Tibial artery (tissue), 4 donors: ENCODE results near the gene JMJD1C.
A peak's percentile ranks its signal among the peaks of the same experiment; 100 is the strongest.

Source experiments
- DNase-seq, 2 donors: peaks; one replicate each; pipeline ENCODE4 v3.0.0-alpha.2; 2019
- H3K27ac ChIP-seq, 2 donors: fragments of 200-600 bp; sonication (generic) in 1 of 2; 1 replicate in 1 of 2; 2 replicates in 1 of 2; pipeline ENCODE4 v1.5.1; 2018 to 2019; ENCODE audit warnings: mild to moderate bottlenecking in 1 of 2
- H3K27me3 ChIP-seq, 2 donors: fragments of 200-600 bp; sonication (generic) in 1 of 2; one replicate each; pipeline versions ENCODE4 v1.5.1 to v1.6.0; 2016 to 2019
- H3K36me3 ChIP-seq, 3 donors: fragments of 200-600 bp; sonication (generic) in 2 of 3; one replicate each; pipeline ENCODE4 v1.5.1; 2016 to 2019; ENCODE audit warnings: mild to moderate bottlenecking in 2 of 3
- H3K4me1 ChIP-seq, 4 donors: fragments of 200-600 bp; sonication (generic) in 2 of 4; 1 replicate in 3 of 4; 2 replicates in 1 of 4; pipeline ENCODE4 v1.5.1; 2016 to 2019
- H3K4me3 ChIP-seq, 2 donors: fragments of 200-600 bp; sonication (generic) in 1 of 2; 1 replicate in 1 of 2; 2 replicates in 1 of 2; pipeline ENCODE4 v1.5.1; 2018 to 2019; ENCODE audit warnings: mild to moderate bottlenecking in 2 of 2
- H3K9me3 ChIP-seq, 3 donors: fragments of 200-600 bp; sonication (generic) in 1 of 3; one replicate each; pipeline ENCODE4 v1.5.1; 2016 to 2019
- intact Hi-C: fragments of 100-400 bp; cut with DNase I; formaldehyde crosslinking; loops from one replicate; pipeline ENCODE4 v1.15.0; 2023; ENCODE audit warnings: low total_unique reads
- TF ChIP-seq, protein P1 (sequence below), 2 experiments: fragments of 200-600 bp in 1 of 2; fragments of 450-650 bp in 1 of 2; IDR thresholded peaks; one replicate each; pipeline ENCODE4 v1.5.1; 2017 to 2019; ENCODE audit warnings: antibody characterized with exemption in 2 of 2, mild to moderate bottlenecking in 1 of 2, moderate library complexity in 1 of 2

The JMJD1C gene

DNA sequence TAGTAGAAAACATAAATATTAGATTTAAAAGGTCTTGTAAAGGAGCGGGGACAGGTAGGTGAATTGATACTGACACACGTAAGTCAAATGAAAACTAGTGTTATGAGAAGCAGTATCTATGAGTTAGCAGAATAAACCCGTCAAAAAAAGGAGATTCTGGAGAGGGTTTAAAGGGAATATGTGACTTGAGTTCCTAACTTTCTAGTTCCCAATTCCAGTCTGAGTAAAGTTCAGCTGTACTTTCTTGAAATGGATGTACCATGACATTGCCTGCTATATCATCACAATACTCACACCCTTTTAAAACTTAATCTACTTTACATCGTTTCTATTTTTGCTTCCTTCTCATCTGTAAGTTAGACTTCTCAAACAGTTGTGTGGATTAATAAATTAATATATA lies 210.5 kb downstream of the JMJD1C start:
- H3K36me3 ChIP-seq = no peaks in the 10 kb centered on the region
- H3K4me3 ChIP-seq = no peak overlapping the region
- TF ChIP-seq, protein P1, sequence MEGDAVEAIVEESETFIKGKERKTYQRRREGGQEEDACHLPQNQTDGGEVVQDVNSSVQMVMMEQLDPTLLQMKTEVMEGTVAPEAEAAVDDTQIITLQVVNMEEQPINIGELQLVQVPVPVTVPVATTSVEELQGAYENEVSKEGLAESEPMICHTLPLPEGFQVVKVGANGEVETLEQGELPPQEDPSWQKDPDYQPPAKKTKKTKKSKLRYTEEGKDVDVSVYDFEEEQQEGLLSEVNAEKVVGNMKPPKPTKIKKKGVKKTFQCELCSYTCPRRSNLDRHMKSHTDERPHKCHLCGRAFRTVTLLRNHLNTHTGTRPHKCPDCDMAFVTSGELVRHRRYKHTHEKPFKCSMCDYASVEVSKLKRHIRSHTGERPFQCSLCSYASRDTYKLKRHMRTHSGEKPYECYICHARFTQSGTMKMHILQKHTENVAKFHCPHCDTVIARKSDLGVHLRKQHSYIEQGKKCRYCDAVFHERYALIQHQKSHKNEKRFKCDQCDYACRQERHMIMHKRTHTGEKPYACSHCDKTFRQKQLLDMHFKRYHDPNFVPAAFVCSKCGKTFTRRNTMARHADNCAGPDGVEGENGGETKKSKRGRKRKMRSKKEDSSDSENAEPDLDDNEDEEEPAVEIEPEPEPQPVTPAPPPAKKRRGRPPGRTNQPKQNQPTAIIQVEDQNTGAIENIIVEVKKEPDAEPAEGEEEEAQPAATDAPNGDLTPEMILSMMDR (IDR thresholded peaks at IDR 0.05) = no peak
- H3K27ac ChIP-seq = peak overlapping the region; percentile 26 to 66
- no peaks in the 10 kb centered on the region for H3K9me3 ChIP-seq
- no peak for DNase-seq
- H3K27me3 ChIP-seq = no peaks in the 10 kb centered on the region
- intact Hi-C loops = no loop called here
- peaks cover 0 to 87% (median 41%) of the 10 kb centered on the region in 4 donors for H3K4me1 ChIP-seq

DNA sequence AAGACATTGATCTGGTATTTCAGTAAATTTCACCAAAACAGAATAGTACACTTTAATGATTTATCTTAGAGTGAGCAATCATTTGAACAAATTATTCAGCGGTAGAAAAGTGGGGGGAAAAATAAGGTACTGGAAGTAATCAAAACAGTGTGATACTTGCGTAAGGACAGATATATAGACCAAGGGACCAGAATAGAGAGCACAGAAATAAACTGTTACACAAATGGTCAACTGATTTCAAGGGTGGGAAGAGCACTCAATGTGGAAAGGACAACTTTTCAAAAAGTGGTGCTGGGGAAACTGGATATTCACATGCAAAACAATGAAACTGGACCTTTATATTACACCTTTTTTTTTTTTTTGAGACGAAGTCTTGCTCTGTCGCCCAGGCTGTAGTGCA lies 212.7 kb downstream of the JMJD1C start:
- Histone ChIP-seq H3K4me1 (peaks cover 0 to 67% (median 29%) of the 10 kb centered on the region in 4 donors), H3K36me3 (peaks cover 0 to 11% (median 0%) of the 10 kb centered on the region in 3 donors), H3K27ac (no peak overlapping the region), H3K9me3 (no peaks in the 10 kb centered on the region), H3K27me3 (no peaks in the 10 kb centered on the region), H3K4me3 (no peak overlapping the region)
- TF ChIP-seq, protein P1 (IDR thresholded peaks at IDR 0.05) = no peak
- no peak for DNase-seq
- intact Hi-C loops = no loop called here

DNA sequence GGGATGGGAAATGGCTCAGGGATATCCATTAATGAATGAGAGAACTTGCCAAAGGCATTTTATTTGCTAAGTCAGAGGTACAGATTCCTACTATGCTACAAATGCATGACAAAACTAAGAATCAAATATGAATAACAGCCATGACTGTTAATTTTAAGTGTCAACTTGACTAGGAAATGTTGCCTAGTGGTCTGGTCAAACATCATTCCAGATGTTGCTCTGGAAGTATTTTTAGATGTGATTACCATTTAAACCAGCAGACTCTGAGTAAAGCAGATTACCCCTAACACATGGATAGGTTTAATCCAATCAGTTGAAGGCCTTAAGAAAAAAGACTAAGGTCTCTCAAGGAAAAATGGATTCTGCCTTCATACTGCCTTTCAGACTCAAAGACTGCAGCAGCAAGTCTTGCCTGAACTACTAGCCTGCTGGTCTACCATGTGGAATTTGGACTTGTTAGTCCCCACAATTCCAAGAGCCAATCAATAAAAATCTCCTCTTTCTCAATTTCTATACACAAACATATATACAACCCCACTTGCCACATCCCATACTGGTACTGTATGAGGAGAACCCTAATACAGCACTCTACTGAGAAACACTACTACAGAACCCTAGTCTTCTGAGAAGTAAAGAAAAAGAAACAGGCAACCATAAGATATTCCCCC lies 213.5 kb downstream of the JMJD1C start:
- DNase-seq = no peak
- Histone ChIP-seq H3K4me3 (no peak overlapping the region), H3K27ac (no peak overlapping the region), H3K4me1 (peaks cover 0 to 67% (median 29%) of the 10 kb centered on the region in 4 donors), H3K36me3 (peaks cover 0 to 11% (median 0%) of the 10 kb centered on the region in 3 donors), H3K9me3 (no peaks in the 10 kb centered on the region), H3K27me3 (no peaks in the 10 kb centered on the region)
- TF ChIP-seq, protein P1 (IDR thresholded peaks at IDR 0.05) = no peak
- intact Hi-C loops = no loop called here

DNA sequence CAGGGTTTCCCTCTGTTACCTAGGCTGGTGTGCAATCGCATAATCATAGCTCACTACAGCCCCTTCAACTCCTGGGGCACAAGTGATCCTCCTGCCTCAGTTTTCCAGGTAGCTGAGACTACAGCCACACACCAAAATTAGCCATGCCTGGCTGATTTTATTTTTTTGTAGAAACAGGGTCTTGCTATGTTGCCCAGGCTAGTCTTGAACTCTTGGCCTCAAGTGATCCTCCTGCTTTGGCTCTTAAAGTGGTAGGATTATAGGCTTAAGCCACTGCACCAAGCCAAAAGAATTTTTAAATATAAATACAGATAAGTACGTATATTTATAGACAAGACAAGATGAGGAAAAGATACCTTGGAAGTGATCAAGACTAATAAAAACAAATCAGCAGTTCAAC lies 215.7 kb downstream of the JMJD1C start:
- Histone ChIP-seq H3K4me3 (no peak overlapping the region), H3K27me3 (no peaks in the 10 kb centered on the region), H3K36me3 (peaks cover 0 to 11% (median 0%) of the 10 kb centered on the region in 3 donors), H3K27ac (no peak overlapping the region), H3K4me1 (peaks cover 0 to 56% (median 13%) of the 10 kb centered on the region in 4 donors), H3K9me3 (no peaks in the 10 kb centered on the region)
- intact Hi-C loops = no loop called here
- DNase-seq = no peak
- TF ChIP-seq, protein P1 (IDR thresholded peaks at IDR 0.05) = no peak

DNA sequence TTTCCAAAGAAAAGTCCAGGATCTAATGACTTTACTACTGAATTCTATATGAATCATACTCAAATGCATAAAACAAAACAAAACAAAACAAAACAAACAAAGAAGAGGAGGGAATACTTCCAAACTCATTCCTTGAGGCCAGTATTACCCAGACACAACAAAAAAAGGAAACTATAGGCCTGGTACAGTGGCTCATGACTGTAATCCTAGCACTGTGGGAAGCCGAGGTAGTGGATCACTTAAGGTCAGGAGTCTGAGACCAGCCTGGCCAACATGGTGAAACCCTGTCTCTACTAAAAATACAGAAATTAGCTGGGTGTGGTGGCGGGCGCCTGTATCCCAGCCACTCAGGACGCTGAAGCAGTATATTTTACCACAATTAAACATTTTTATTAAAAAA lies 218.0 kb downstream of the JMJD1C start:
- no peak for DNase-seq
- no peaks in the 10 kb centered on the region for H3K27me3 ChIP-seq
- H3K4me3 ChIP-seq = no peak overlapping the region
- H3K9me3 ChIP-seq = no peaks in the 10 kb centered on the region
- peaks cover 0 to 48% (median 12%) of the 10 kb centered on the region in 4 donors for H3K4me1 ChIP-seq
- TF ChIP-seq, protein P1 (IDR thresholded peaks at IDR 0.05) = no peak
- no peak overlapping the region for H3K27ac ChIP-seq
- intact Hi-C loops = no loop called here
- peaks cover 0 to 11% (median 0%) of the 10 kb centered on the region in 3 donors for H3K36me3 ChIP-seq
